GM12892 (cell line): ENCODE data around the gene KMT5B.

Experiments used
- POLR2AphosphoS5 ChIP-seq: IDR thresholded peaks from 2 replicates; pipeline ENCODE4 v1.6.1; 2011; ENCODE audit warnings: low read depth, low read length, control low read depth
- TAF1 ChIP-seq: IDR thresholded peaks from 2 replicates; pipeline ENCODE4 v1.6.1; 2011; ENCODE audit warnings: low read depth, mild to moderate bottlenecking, control low read depth, low read length, borderline replicate concordance

DNA sequence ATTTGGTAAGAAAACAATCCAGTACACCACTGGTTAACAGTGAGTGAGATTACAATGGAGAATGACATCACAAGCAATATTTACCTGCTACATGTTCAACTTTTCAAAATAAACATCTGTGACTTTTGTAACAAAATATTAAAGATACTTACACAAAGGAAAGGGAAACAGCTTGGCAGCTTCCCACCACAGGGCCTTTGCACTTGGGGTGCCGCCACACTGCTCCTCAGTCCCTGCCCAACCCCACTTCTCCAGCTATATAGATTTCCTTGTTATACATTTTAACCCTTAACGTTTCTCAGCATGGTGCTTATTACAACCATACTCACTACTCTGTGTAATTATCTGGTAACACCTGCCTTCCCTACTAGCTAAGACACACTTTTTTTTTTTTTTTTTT lies 10.9 kb downstream of the KMT5B start:
- TF ChIP-seq POLR2AphosphoS5 (no peak), TAF1 (no peak)
